ENCODE measurements around the gene PLCL1. TPM values are rescaled to one million over a fixed set of nuclear protein-coding genes. Genes with fewer than 3 reads are reported as not detected.

Gene PLCL1
- total and polyA plus RNA-seq, 10 of the 15 experiments (the other 5 are each of a cell fraction or from before 2014, with no cell fraction given): 0.03 to 1.5 (median 0.22) TPM

DNA sequence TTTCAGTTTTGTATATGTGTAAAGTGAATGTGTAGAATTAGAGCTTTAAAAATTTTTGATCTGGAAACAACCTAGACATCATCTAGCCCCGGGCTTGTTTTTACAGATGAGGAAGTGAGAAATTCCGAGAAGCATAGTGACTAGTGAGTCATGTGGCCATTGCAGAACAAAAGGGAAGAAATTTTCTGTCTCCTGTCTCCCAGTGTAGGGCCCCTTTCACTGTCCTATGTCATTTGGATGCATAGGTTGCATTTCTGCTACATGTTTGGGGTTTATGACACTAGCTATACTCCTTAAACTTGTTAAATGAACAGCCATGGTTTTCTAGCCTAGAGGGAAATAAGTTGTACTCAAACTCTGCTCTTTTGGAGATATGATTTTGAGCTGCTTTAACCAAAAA is 84.6 kb downstream of the PLCL1 start (continued):
- TF ChIP-seq NRF1 (conservative IDR thresholded peaks at IDR 0.05; ENCODE audit: low read depth, low read length): no peak
- peak in 1 of 2 experiments; percentile 46; a peak in 1 of 4 replicates for TF ChIP-seq ETV6 (conservative IDR thresholded peaks at IDR 0.05 in 1 of 2, IDR thresholded peaks at IDR 0.05 in 1 of 2; ENCODE audit: borderline replicate concordance in 1 of 2, low read depth in 1 of 2)
- no peak for TF ChIP-seq ZNF274 (IDR thresholded peaks at IDR 0.05; ENCODE audit: insufficient read depth, insufficient read length)
- TF ChIP-seq YY1 (IDR thresholded peaks at IDR 0.05; ENCODE audit: low read depth, low read length): 0 out of 2 replicates have a peak, but pooled peaks have one; percentile 25
- peak; percentile 74 for TF ChIP-seq NBN (IDR thresholded peaks at IDR 0.05)
- TF ChIP-seq MEF2A (IDR thresholded peaks at IDR 0.05; ENCODE audit: insufficient read depth, low read depth, low read length): no peak
- peak; percentile 13 for TF ChIP-seq SP1 (IDR thresholded peaks at IDR 0.05; ENCODE audit: low read depth, low read length)
- no peak for TF ChIP-seq TCF7 (IDR thresholded peaks at IDR 0.05; ENCODE audit: borderline replicate concordance)
- TF ChIP-seq NFXL1 (IDR thresholded peaks at IDR 0.05; ENCODE audit: borderline replicate concordance): no peak
- TF ChIP-seq ZNF384 (IDR thresholded peaks at IDR 0.05; ENCODE audit: borderline replicate concordance, low read depth, low read length): no peak
- TF ChIP-seq CREM (IDR thresholded peaks at IDR 0.05; ENCODE audit: low read depth): peak; percentile 89
- TF ChIP-seq PAX5 (IDR thresholded peaks at IDR 0.05; ENCODE audit: borderline replicate concordance, low read depth, low read length): no peak
- TF ChIP-seq SREBF1 (IDR thresholded peaks at IDR 0.05; ENCODE audit: low read length): no peak
- no peak for TF ChIP-seq POLR2AphosphoS5 (IDR thresholded peaks at IDR 0.05; ENCODE audit: low read length)
- TF ChIP-seq RBBP5 (conservative IDR thresholded peaks at IDR 0.05): no peak
- TF ChIP-seq CEBPZ (IDR thresholded peaks at IDR 0.05; ENCODE audit: low read depth, low read length): no peak
- TF ChIP-seq KDM1A (IDR thresholded peaks at IDR 0.05; ENCODE audit: borderline replicate concordance): no peak
- no peak for TF ChIP-seq NKRF (conservative IDR thresholded peaks at IDR 0.05)
- no peak for TF ChIP-seq ESRRA (IDR thresholded peaks at IDR 0.05; ENCODE audit: low read length)
- TF ChIP-seq E4F1 (IDR thresholded peaks at IDR 0.05; ENCODE audit: borderline replicate concordance, partially characterized antibody): no peak
- no peak for TF ChIP-seq MYC (IDR thresholded peaks at IDR 0.05; ENCODE audit: insufficient read depth, insufficient read length, insufficient replicate concordance, low read length, severe bottlenecking)
- TF ChIP-seq MXI1 (IDR thresholded peaks at IDR 0.05; ENCODE audit: low read depth, low read length): no peak
- TF ChIP-seq CBFB (IDR thresholded peaks at IDR 0.05; ENCODE audit: low read depth): no peak
- no peak for TF ChIP-seq SRF (IDR thresholded peaks at IDR 0.05; ENCODE audit: low read depth in 2 of 2, low read length in 2 of 2)
- TF ChIP-seq WRNIP1 (IDR thresholded peaks at IDR 0.05; ENCODE audit: borderline replicate concordance, low read depth, low read length): no peak
